Measurements from ENCODE around the gene HHATL.

HHATL gene

GRCh38 chr3:42699511-42699971 lies 3.1 kb downstream of the HHATL start:
- Histone ChIP-seq H3K9me3 (ENCODE audit: low read depth, low read length) (no peaks in the 10 kb centered on the region), H3K27ac (no peak overlapping the region), H3K4me3 (no peak overlapping the region), H3K9ac (ENCODE audit: insufficient read length) (no peak overlapping the region), H3K36me3 (ENCODE audit: insufficient read depth, low read length) (no peaks in the 10 kb centered on the region)
- TF ChIP-seq POLR2AphosphoS5 (IDR thresholded peaks at IDR 0.05; ENCODE audit: borderline replicate concordance, low read depth, low read length) = no peak
- TF ChIP-seq FOXP2 (optimal IDR thresholded peaks at IDR 0.05; ENCODE audit: control extremely low read depth, extremely low read length, insufficient read depth) = no peak
- no peak for TF ChIP-seq EZH2 (IDR thresholded peaks at IDR 0.05)
- DNase-seq (ENCODE audit: low read depth, low spot score) = no peak

GRCh38 chr3:42698911-42699230 lies 3.7 kb downstream of the HHATL start:
- no peak for DNase-seq (ENCODE audit: low read depth, low spot score)
- no peaks in the 10 kb centered on the region for H3K9me3 ChIP-seq (ENCODE audit: low read depth, low read length)
- H3K36me3 ChIP-seq (ENCODE audit: insufficient read depth, low read length) = no peaks in the 10 kb centered on the region
- TF ChIP-seq POLR2AphosphoS5 (IDR thresholded peaks at IDR 0.05; ENCODE audit: borderline replicate concordance, low read depth, low read length) = no peak
- TF ChIP-seq FOXP2 (optimal IDR thresholded peaks at IDR 0.05; ENCODE audit: control extremely low read depth, extremely low read length, insufficient read depth) = no peak
- no peak for TF ChIP-seq EZH2 (IDR thresholded peaks at IDR 0.05)
- no peak overlapping the region for H3K9ac ChIP-seq (ENCODE audit: insufficient read length)
- H3K4me3 ChIP-seq = no peak overlapping the region
- no peak overlapping the region for H3K27ac ChIP-seq

- DNase-seq (ENCODE audit: low read depth, low spot score) = no peak
- Histone ChIP-seq H3K27ac (no peak overlapping the region), H3K9ac (ENCODE audit: insufficient read length) (no peak overlapping the region), H3K4me3 (no peak overlapping the region), H3K9me3 (ENCODE audit: low read depth, low read length) (no peaks in the 10 kb centered on the region), H3K36me3 (ENCODE audit: insufficient read depth, low read length) (no peaks in the 10 kb centered on the region)
- TF ChIP-seq FOXP2 (optimal IDR thresholded peaks at IDR 0.05; ENCODE audit: control extremely low read depth, extremely low read length, insufficient read depth) (no peak), POLR2AphosphoS5 (IDR thresholded peaks at IDR 0.05; ENCODE audit: borderline replicate concordance, low read depth, low read length) (no peak), EZH2 (IDR thresholded peaks at IDR 0.05) (no peak)
These were observed 4.2 kb downstream of the HHATL start for GRCh38 chr3:42698216-42698910.

- Histone ChIP-seq H3K9me3 (ENCODE audit: low read depth, low read length) (no peaks in the 10 kb centered on the region), H3K27ac (no peak overlapping the region), H3K4me3 (no peak overlapping the region), H3K9ac (ENCODE audit: insufficient read length) (no peak overlapping the region), H3K36me3 (ENCODE audit: insufficient read depth, low read length) (no peaks in the 10 kb centered on the region)
- TF ChIP-seq POLR2AphosphoS5 (IDR thresholded peaks at IDR 0.05; ENCODE audit: borderline replicate concordance, low read depth, low read length) (no peak), FOXP2 (optimal IDR thresholded peaks at IDR 0.05; ENCODE audit: control extremely low read depth, extremely low read length, insufficient read depth) (no peak), EZH2 (IDR thresholded peaks at IDR 0.05) (no peak)
- no peak for DNase-seq (ENCODE audit: low read depth, low spot score)
These were observed 5.1 kb downstream of the HHATL start for GRCh38 chr3:42697289-42698051.

DNA sequence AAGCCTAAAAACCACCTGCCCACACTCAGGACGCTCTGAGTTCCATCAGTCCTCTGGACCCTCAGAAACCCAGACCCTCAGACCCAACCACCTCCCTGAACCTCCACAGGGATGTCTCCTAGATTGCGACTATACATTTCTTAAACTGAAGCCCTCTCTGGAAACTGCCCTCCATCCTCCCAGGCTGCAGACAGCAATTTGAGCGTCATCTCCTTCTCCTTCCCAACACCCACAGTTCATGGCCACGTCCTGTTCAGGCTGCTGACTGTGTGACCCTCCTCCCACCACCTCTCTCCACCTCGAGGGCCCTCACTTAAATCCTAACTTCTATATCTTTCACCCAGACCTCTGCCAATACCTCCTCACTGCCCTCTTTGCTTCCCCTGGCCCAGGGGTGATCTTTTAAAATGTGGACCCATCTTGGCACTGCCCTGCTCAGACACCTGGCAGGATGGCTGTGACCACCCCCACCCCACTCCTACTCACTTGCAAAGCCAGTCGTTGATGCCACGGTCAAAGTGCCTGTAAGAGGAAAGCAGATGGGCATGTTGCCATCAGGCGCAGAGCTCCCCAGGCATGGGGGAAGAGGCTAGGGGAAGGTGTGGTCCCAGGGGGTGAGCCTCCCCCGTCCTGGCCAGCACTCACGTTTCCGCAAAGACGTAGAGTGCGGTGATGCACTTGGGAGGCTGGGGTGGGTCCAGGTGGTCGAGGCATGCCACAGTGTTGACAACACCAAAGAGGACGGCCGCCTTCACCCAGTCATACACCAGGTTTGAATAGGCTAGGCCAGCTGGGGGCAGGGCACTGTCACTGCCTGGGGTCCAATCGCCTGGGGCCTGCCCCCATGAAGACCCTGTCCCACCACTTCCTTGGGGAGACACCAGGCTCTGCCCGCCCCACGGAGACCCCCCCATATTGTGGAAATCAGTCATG lies 6.0 kb downstream of the HHATL start:
- H3K36me3 ChIP-seq (ENCODE audit: insufficient read depth, low read length) = no peaks in the 10 kb centered on the region
- DNase-seq (ENCODE audit: low read depth, low spot score) = no peak
- H3K9ac ChIP-seq (ENCODE audit: insufficient read length) = no peak overlapping the region
- TF ChIP-seq EZH2 (IDR thresholded peaks at IDR 0.05) (no peak), POLR2AphosphoS5 (IDR thresholded peaks at IDR 0.05; ENCODE audit: borderline replicate concordance, low read depth, low read length) (no peak), FOXP2 (optimal IDR thresholded peaks at IDR 0.05; ENCODE audit: control extremely low read depth, extremely low read length, insufficient read depth) (no peak)
- no peaks in the 10 kb centered on the region for H3K9me3 ChIP-seq (ENCODE audit: low read depth, low read length)
- no peak overlapping the region for H3K27ac ChIP-seq
- H3K4me3 ChIP-seq = no peak overlapping the region

GRCh38 chr3:42694366-42694765 lies 8.2 kb downstream of the HHATL start:
- no peaks in the 10 kb centered on the region for H3K36me3 ChIP-seq (ENCODE audit: insufficient read depth, low read length)
- H3K9me3 ChIP-seq (ENCODE audit: low read depth, low read length) = no peaks in the 10 kb centered on the region
- DNase-seq (ENCODE audit: low read depth, low spot score) = no peak
- TF ChIP-seq EZH2 (IDR thresholded peaks at IDR 0.05) (no peak), POLR2AphosphoS5 (IDR thresholded peaks at IDR 0.05; ENCODE audit: borderline replicate concordance, low read depth, low read length) (no peak), FOXP2 (optimal IDR thresholded peaks at IDR 0.05; ENCODE audit: control extremely low read depth, extremely low read length, insufficient read depth) (no peak)
- no peak overlapping the region for H3K9ac ChIP-seq (ENCODE audit: insufficient read length)
- no peak overlapping the region for H3K4me3 ChIP-seq
- no peak overlapping the region for H3K27ac ChIP-seq

DNA sequence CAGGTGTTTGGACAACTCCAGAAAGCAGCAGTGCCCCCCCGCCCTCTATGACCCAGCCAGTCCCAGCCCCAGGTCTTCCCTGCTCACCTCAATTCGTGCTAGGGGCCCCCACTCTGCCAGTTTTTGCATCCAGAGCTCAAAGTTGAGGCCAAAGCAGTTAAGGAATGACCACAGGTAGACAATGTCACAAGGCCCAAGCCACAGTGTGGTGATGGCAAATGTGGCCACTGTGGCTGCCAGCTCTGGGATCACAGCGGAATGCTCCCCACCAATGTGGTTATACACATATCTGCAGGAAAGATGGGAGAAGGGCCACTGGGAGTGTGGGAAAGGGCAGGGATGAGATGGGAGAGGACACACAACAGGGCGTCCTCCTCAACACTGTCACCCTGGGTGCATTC lies 9.1 kb downstream of the HHATL start:
- no peaks in the 10 kb centered on the region for H3K9me3 ChIP-seq (ENCODE audit: low read depth, low read length)
- no peak overlapping the region for H3K9ac ChIP-seq (ENCODE audit: insufficient read length)
- no peaks in the 10 kb centered on the region for H3K36me3 ChIP-seq (ENCODE audit: insufficient read depth, low read length)
- H3K27ac ChIP-seq = no peak overlapping the region
- no peak for TF ChIP-seq POLR2AphosphoS5 (IDR thresholded peaks at IDR 0.05; ENCODE audit: borderline replicate concordance, low read depth, low read length)
- no peak for TF ChIP-seq EZH2 (IDR thresholded peaks at IDR 0.05)
- no peak for TF ChIP-seq FOXP2 (optimal IDR thresholded peaks at IDR 0.05; ENCODE audit: control extremely low read depth, extremely low read length, insufficient read depth)
- no peak overlapping the region for H3K4me3 ChIP-seq
- DNase-seq (ENCODE audit: low read depth, low spot score) = no peak
